AG09309 (cell line): ENCODE results near the gene MAPKAP1.

Experiments used
- DNase-seq: peaks from one replicate; pipeline ENCODE4 v3.0.0-alpha.2; 2010; ENCODE audit warnings: low read depth
- H3K4me3 ChIP-seq: 2 replicates; pipeline ENCODE4 v1.5.1; 2011; ENCODE audit warnings: mild to moderate bottlenecking, low read depth, low read length, moderate library complexity; ENCODE audit not compliant: control insufficient read depth
- CTCF ChIP-seq: IDR thresholded peaks from 2 replicates; pipeline ENCODE4 v1.5.1; 2011; ENCODE audit warnings: mild to moderate bottlenecking, low read depth, low read length, inconsistent platforms; ENCODE audit not compliant: insufficient read depth, control insufficient read depth; ENCODE audit errors: missing control alignments

Gene MAPKAP1

DNA sequence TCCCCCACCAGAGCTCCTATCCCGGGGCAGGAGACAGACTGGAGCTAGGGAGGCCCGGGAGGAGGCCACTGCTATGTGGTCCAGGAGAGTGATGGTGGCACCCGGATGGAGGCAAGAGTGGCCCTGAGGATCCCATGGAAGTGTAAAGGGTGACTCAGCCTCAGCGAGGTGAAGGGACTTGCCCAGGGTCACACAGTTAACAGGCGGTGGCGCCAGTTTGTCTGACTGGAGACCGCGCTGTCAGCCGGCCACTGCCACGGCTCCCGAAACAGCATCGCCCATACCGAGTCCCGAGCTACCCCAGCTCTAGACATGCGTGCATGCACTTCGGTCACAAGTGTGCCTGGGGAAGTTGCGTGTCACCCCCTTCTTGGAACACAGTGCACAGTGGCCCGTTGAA is 279.5 kb downstream of the MAPKAP1 start:
- H3K4me3 ChIP-seq = no peak overlapping the region
- DNase-seq = no peak
- no peak for TF ChIP-seq CTCF

DNA sequence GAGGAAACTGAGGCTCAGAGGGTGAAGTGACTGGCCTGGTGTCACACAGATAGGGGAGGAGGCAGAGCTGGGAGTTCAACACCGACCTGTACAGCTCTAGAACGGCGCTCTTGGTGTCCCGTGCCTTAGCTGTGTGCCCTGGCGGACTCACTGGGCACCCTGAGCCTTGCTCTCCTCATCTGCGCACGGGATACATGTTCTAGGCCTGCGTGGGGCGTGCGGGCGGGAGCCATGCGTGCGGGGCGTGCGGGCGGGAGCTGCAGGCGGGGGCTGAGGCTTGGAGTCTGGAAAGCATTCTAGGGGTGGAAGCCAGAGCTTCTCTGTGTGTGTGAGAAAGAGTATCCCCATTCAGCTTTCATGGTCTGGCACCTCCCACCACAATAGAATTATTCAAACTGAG is 280.1 kb downstream of the MAPKAP1 start:
- TF ChIP-seq CTCF = no peak
- no peak overlapping the region for H3K4me3 ChIP-seq
- no peak for DNase-seq

- no peak for TF ChIP-seq CTCF
- H3K4me3 ChIP-seq = no peak overlapping the region
- no peak for DNase-seq
Measured at GRCh38 chr9:125425901-125426515, 281.0 kb downstream of the MAPKAP1 start.

DNA sequence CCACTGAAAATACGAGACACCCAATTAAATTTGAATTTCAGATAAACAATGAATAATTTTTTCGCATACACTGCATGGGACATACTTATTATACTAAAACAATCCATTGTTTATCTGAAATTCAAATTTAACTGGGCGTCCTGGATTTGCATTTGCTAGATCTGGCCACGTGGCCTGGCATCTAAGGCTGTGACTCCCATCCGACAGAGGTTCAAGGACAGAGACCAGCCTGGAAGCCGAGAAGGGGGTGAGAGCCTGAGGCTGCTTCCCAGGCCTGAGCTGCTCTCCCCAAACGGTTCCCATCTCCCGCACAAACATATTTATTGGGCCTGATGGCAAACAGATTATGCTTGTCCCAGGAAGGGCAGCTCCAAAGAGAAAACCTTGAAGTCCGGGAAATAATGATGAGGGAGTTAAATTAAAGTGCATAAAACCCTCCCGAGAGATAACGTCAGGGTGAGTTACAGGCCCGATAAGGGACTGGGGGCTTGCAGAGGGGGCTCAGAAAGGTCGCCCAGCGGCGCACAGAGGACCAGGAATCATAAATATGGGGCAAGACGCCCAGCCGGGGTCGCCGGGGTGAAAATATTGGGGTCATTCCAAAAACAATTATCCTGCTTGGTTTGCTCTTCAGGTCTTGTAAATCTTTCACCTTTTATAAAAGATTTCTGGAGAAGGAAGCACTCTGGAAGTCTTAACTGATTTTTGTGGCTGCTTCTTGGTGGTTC is 281.7 kb downstream of the MAPKAP1 start:
- TF ChIP-seq CTCF = no peak
- no peak for DNase-seq
- H3K4me3 ChIP-seq = no peak overlapping the region

DNA sequence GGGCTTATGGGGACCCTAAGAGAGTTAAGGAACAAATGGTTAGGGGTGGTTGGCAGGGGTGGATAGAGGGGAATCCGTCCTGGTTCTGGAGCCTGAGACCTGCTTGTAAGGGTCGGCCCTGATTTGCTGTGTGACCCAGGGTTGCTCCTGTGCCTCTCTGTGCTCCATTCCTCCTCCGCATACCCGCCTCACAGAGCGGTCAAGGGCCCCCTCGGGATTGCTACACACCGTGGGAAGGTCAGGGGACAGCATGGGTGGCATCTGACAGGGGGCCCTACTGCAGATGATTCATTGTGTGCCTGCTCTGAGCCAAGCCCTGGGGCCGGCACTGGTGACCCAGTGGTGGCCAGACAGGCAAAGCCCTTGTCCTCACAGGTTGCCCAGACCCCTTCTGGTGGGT is 283.0 kb downstream of the MAPKAP1 start:
- DNase-seq = no peak
- H3K4me3 ChIP-seq = no peak overlapping the region
- TF ChIP-seq CTCF = no peak

- H3K4me3 ChIP-seq = no peak overlapping the region
- no peak for DNase-seq
- no peak for TF ChIP-seq CTCF
Measured at GRCh38 chr9:125422853-125423252, 284.2 kb downstream of the MAPKAP1 start.
